Measurements from ENCODE around the gene ACIN1.
"Not testable (repeated sequence)": the region's sequence is repeated elsewhere in the genome, so short reads cannot be mapped to it uniquely, and the experiment has no call there.

Gene ACIN1

GRCh38 chr14:23112359-23113178, 17.6 kb upstream of the ACIN1 start:
- DNase-seq (ENCODE audit: low read depth): no peak
- H3K36me3 ChIP-seq (ENCODE audit: control insufficient read depth, insufficient read depth, low read length, severe bottlenecking): no peaks in the 10 kb centered on the region
- peak overlapping the region; percentile 22 for H3K9ac ChIP-seq (ENCODE audit: low read length)
- peaks cover 32% of the 10 kb centered on the region for H3K4me1 ChIP-seq (ENCODE audit: control insufficient read depth, insufficient read depth, low read length)
- no peak overlapping the region for H3K4me3 ChIP-seq (ENCODE audit: low read length)
- H3K9me3 ChIP-seq (ENCODE audit: control insufficient read depth, low read length): no peaks in the 10 kb centered on the region
- no peaks in the 10 kb centered on the region for H3K27me3 ChIP-seq (replicated peaks; ENCODE audit: control insufficient read depth, insufficient read depth, low read length)

GRCh38 chr14:23110579-23111365, 15.8 kb upstream of the ACIN1 start:
- no peak overlapping the region for H3K4me3 ChIP-seq (ENCODE audit: low read length)
- no peaks in the 10 kb centered on the region for H3K36me3 ChIP-seq (ENCODE audit: control insufficient read depth, insufficient read depth, low read length, severe bottlenecking)
- no peaks in the 10 kb centered on the region for H3K27me3 ChIP-seq (replicated peaks; ENCODE audit: control insufficient read depth, insufficient read depth, low read length)
- no peaks in the 10 kb centered on the region for H3K9me3 ChIP-seq (ENCODE audit: control insufficient read depth, low read length)
- peaks cover 32% of the 10 kb centered on the region for H3K4me1 ChIP-seq (ENCODE audit: control insufficient read depth, insufficient read depth, low read length)
- H3K9ac ChIP-seq (ENCODE audit: low read length): no peak overlapping the region
- no peak for DNase-seq (ENCODE audit: low read depth)

- Histone ChIP-seq H3K4me3 (ENCODE audit: low read length) (no peak overlapping the region), H3K27me3 (replicated peaks; ENCODE audit: control insufficient read depth, insufficient read depth, low read length) (no peaks in the 10 kb centered on the region), H3K9me3 (ENCODE audit: control insufficient read depth, low read length) (no peaks in the 10 kb centered on the region), H3K36me3 (ENCODE audit: control insufficient read depth, insufficient read depth, low read length, severe bottlenecking) (no peaks in the 10 kb centered on the region), H3K4me1 (ENCODE audit: control insufficient read depth, insufficient read depth, low read length) (peaks cover 28% of the 10 kb centered on the region), H3K9ac (ENCODE audit: low read length) (no peak overlapping the region)
- DNase-seq (ENCODE audit: low read depth): no peak
Measured at GRCh38 chr14:23109769-23110168, 14.8 kb upstream of the ACIN1 start.

GRCh38 chr14:23108169-23108568, 13.2 kb upstream of the ACIN1 start:
- not testable (repeated sequence) for H3K9me3 ChIP-seq (ENCODE audit: control insufficient read depth, low read length); H3K9ac ChIP-seq (ENCODE audit: low read length); DNase-seq (ENCODE audit: low read depth); H3K36me3 ChIP-seq (ENCODE audit: control insufficient read depth, insufficient read depth, low read length, severe bottlenecking); H3K27me3 ChIP-seq (replicated peaks; ENCODE audit: control insufficient read depth, insufficient read depth, low read length); H3K4me3 ChIP-seq (ENCODE audit: low read length)
- H3K4me1 ChIP-seq (ENCODE audit: control insufficient read depth, insufficient read depth, low read length): peaks cover 17% of the 10 kb centered on the region

- not testable (repeated sequence) for DNase-seq (ENCODE audit: low read depth); H3K36me3 ChIP-seq (ENCODE audit: control insufficient read depth, insufficient read depth, low read length, severe bottlenecking); H3K27me3 ChIP-seq (replicated peaks; ENCODE audit: control insufficient read depth, insufficient read depth, low read length); H3K9ac ChIP-seq (ENCODE audit: low read length); H3K9me3 ChIP-seq (ENCODE audit: control insufficient read depth, low read length); H3K4me3 ChIP-seq (ENCODE audit: low read length)
- peaks cover 12% of the 10 kb centered on the region for H3K4me1 ChIP-seq (ENCODE audit: control insufficient read depth, insufficient read depth, low read length)
Measured at GRCh38 chr14:23107620-23108019, 12.7 kb upstream of the ACIN1 start.

- H3K27me3 ChIP-seq (replicated peaks; ENCODE audit: control insufficient read depth, insufficient read depth, low read length): no peaks in the 10 kb centered on the region
- DNase-seq (ENCODE audit: low read depth): no peak
- no peak overlapping the region for H3K4me3 ChIP-seq (ENCODE audit: low read length)
- no peaks in the 10 kb centered on the region for H3K9me3 ChIP-seq (ENCODE audit: control insufficient read depth, low read length)
- H3K4me1 ChIP-seq (ENCODE audit: control insufficient read depth, insufficient read depth, low read length): peaks cover 9% of the 10 kb centered on the region
- H3K36me3 ChIP-seq (ENCODE audit: control insufficient read depth, insufficient read depth, low read length, severe bottlenecking): no peaks in the 10 kb centered on the region
- no peak overlapping the region for H3K9ac ChIP-seq (ENCODE audit: low read length)
Measured at GRCh38 chr14:23106747-23107045, 11.8 kb upstream of the ACIN1 start.

GRCh38 chr14:23105348-23105824, 10.4 kb upstream of the ACIN1 start:
- H3K4me1 ChIP-seq (ENCODE audit: control insufficient read depth, insufficient read depth, low read length): peaks cover 9% of the 10 kb centered on the region
- no peak overlapping the region for H3K9ac ChIP-seq (ENCODE audit: low read length)
- H3K9me3 ChIP-seq (ENCODE audit: control insufficient read depth, low read length): no peaks in the 10 kb centered on the region
- DNase-seq (ENCODE audit: low read depth): no peak
- no peaks in the 10 kb centered on the region for H3K27me3 ChIP-seq (replicated peaks; ENCODE audit: control insufficient read depth, insufficient read depth, low read length)
- no peak overlapping the region for H3K4me3 ChIP-seq (ENCODE audit: low read length)
- H3K36me3 ChIP-seq (ENCODE audit: control insufficient read depth, insufficient read depth, low read length, severe bottlenecking): no peaks in the 10 kb centered on the region

- DNase-seq (ENCODE audit: low read depth): no peak
- H3K4me1 ChIP-seq (ENCODE audit: control insufficient read depth, insufficient read depth, low read length): peaks cover 9% of the 10 kb centered on the region
- no peaks in the 10 kb centered on the region for H3K27me3 ChIP-seq (replicated peaks; ENCODE audit: control insufficient read depth, insufficient read depth, low read length)
- no peak within 1 kb of the TSS for H3K4me3 ChIP-seq (ENCODE audit: low read length)
- no peaks in the 10 kb centered on the region for H3K36me3 ChIP-seq (ENCODE audit: control insufficient read depth, insufficient read depth, low read length, severe bottlenecking)
- no peaks in the 10 kb centered on the region for H3K9me3 ChIP-seq (ENCODE audit: control insufficient read depth, low read length)
- H3K9ac ChIP-seq (ENCODE audit: low read length): peak within 1 kb of the TSS; percentile 50
Measured at GRCh38 chr14:23104591-23105347, 9.8 kb upstream of the ACIN1 start, which contains the start of gene CIROP. CIROP (minus strand) TSS chr14:23104989; CDS start chr14:23104920, 69 bp downstream.

- H3K27me3 ChIP-seq (replicated peaks; ENCODE audit: control insufficient read depth, insufficient read depth, low read length): no peaks in the 10 kb centered on the region
- no peaks in the 10 kb centered on the region for H3K9me3 ChIP-seq (ENCODE audit: control insufficient read depth, low read length)
- no peak overlapping the region for H3K4me3 ChIP-seq (ENCODE audit: low read length)
- peaks cover 12% of the 10 kb centered on the region for H3K4me1 ChIP-seq (ENCODE audit: control insufficient read depth, insufficient read depth, low read length)
- DNase-seq (ENCODE audit: low read depth): no peak
- peaks cover 4% of the 10 kb centered on the region for H3K36me3 ChIP-seq (ENCODE audit: control insufficient read depth, insufficient read depth, low read length, severe bottlenecking)
- H3K9ac ChIP-seq (ENCODE audit: low read length): peak overlapping the region; percentile 50
Measured at GRCh38 chr14:23104070-23104590, 9.2 kb upstream of the ACIN1 start.

GRCh38 chr14:23103581-23103980, 8.6 kb upstream of the ACIN1 start:
- H3K4me3 ChIP-seq (ENCODE audit: low read length): no peak overlapping the region
- no peaks in the 10 kb centered on the region for H3K9me3 ChIP-seq (ENCODE audit: control insufficient read depth, low read length)
- H3K27me3 ChIP-seq (replicated peaks; ENCODE audit: control insufficient read depth, insufficient read depth, low read length): no peaks in the 10 kb centered on the region
- H3K4me1 ChIP-seq (ENCODE audit: control insufficient read depth, insufficient read depth, low read length): peaks cover 17% of the 10 kb centered on the region
- no peak for DNase-seq (ENCODE audit: low read depth)
- H3K36me3 ChIP-seq (ENCODE audit: control insufficient read depth, insufficient read depth, low read length, severe bottlenecking): peaks cover 9% of the 10 kb centered on the region
- no peak overlapping the region for H3K9ac ChIP-seq (ENCODE audit: low read length)

GRCh38 chr14:23102801-23103200, 7.9 kb upstream of the ACIN1 start:
- DNase-seq (ENCODE audit: low read depth): no peak
- H3K4me1 ChIP-seq (ENCODE audit: control insufficient read depth, insufficient read depth, low read length): peaks cover 25% of the 10 kb centered on the region
- H3K36me3 ChIP-seq (ENCODE audit: control insufficient read depth, insufficient read depth, low read length, severe bottlenecking): peaks cover 17% of the 10 kb centered on the region
- no peak overlapping the region for H3K4me3 ChIP-seq (ENCODE audit: low read length)
- no peak overlapping the region for H3K9ac ChIP-seq (ENCODE audit: low read length)
- H3K27me3 ChIP-seq (replicated peaks; ENCODE audit: control insufficient read depth, insufficient read depth, low read length): no peaks in the 10 kb centered on the region
- H3K9me3 ChIP-seq (ENCODE audit: control insufficient read depth, low read length): no peaks in the 10 kb centered on the region
